ENCODE results near the gene TMEM243. TPM values are rescaled to one million over a fixed set of nuclear protein-coding genes. Genes with fewer than 3 reads are reported as not detected.
"Not testable (repeated sequence)": the region's sequence is repeated elsewhere in the genome, so short reads cannot be mapped to it uniquely, and the experiment has no call there.

Gene TMEM243
- total RNA-seq, 1 donor from 2014 or later: 5.9 TPM

DNA sequence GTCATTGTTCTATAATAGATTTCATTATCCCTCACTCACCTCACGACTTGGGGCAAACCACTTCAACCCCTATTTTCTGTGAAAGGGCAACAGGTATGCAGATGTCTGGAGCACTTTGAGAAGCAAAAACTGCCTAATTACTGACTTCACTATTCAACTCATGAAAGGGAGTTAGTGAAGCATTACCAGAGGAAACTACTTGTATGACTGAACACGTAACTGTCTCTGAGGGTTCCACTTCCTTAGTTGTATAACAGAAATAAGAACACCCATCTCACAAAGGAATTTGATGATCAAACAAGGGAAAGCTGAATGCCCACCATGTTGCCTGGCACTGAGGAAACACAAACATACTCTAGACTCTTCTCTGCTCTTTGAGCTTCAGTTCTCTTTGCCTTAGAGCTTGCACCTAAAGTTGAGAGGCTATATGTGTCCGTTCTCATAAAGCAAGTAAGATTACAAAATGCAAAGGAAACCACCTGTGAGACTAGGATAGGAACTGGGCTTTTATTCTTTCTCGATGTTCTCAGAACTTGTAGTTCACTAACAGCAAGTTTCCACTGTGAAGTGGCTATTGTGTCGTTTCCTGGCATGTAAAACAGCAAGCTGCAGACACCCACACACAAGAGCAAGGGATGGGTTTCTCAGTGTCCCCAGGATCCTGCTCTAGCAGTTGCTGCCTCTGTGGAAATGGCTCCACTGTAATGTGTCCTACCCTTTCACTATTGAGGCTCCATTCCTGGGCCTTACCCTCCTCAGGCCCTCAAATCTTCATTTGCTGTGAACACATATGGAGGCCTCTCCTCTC is 2.6 kb downstream of the TMEM243 start:
- intact Hi-C loops (cut with DNase I): loop anchor here (2.0 to 5.0 kb wide), 2 partner anchors 16 to 65 kb away; partner anchors contain the start of gene DMTF1
- DNase-seq (ENCODE audit: missing footprints) (no peak), ATAC-seq (no peak)

DNA sequence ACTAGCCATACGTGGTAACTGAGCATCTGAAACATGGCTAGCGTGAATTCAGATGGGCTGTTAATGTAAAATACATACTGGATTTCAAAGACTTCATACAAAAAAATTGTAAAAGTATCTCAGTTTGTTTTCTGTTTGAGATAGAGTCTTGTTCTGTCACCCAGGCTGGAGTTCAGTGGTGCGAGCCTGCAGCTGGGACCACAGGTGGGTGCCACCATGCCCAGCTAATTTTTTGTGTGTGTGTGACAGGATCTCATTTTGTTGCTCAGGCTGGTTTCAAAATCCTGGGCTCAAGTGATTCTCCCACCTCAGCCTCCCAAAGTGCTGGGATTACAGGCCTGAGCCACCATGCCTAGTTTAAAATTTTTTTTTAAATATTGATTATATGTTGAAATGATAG is 4.5 kb downstream of the TMEM243 start:
- ATAC-seq (no peak), DNase-seq (ENCODE audit: missing footprints) (no peak)
- intact Hi-C loops (cut with DNase I): loop anchor here (5.0 kb wide), 1 partner anchor 63 kb away; the partner anchor contains the start of gene DMTF1

- intact Hi-C loops (cut with DNase I): no loop called here
- ATAC-seq (no peak), DNase-seq (ENCODE audit: missing footprints) (no peak)
Measured at GRCh38 chr7:87213811-87214210, 5.7 kb downstream of the TMEM243 start.

GRCh38 chr7:87213252-87213651 is 6.3 kb downstream of the TMEM243 start:
- no peak for DNase-seq (ENCODE audit: missing footprints)
- intact Hi-C loops (cut with DNase I): no loop called here
- ATAC-seq: no peak

GRCh38 chr7:87212498-87212897 is 7.0 kb downstream of the TMEM243 start:
- DNase-seq (ENCODE audit: missing footprints): no peak
- intact Hi-C loops (cut with DNase I): no loop called here
- ATAC-seq: no peak

- intact Hi-C loops (cut with DNase I): no loop called here
- no peak for ATAC-seq
Measured at GRCh38 chr7:87210506-87210905, 9.0 kb downstream of the TMEM243 start.

DNA sequence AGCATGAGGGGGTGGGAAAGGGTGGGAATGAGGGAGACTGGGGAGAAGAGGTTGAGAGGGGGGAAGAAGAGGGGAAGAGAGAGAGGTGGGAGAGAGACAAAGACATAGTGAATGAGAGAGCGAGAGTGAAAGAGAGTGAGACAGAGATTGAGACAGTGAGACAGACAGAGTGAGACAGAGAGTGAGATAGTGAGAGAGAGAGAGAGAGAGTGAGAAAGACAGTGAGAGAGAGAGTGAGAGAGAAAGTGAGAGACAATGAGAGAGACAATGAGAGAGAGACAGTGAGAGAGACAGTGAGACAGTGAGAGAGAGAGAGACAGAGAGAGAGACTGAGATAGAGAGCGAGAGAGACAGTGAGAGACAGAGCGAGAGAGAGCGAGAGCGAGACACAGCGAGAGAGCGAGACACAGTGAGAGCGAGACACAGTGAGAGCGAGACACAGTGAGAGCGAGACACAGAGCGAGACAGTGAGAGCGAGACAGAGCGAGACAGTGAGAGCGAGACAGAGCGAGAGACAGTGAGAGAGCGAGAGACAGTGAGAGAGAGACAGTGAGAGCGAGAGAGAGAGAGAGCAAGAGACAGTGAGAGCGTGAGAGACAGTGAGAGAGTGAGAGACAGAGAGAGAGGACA is 10.1 kb downstream of the TMEM243 start:
- DNase-seq (ENCODE audit: missing footprints): no peak
- intact Hi-C loops (cut with DNase I): no loop called here
- no peak for ATAC-seq

More at GRCh38 chr7:87210506-87210905, 9.0 kb downstream of the TMEM243 start:
- DNase-seq (ENCODE audit: missing footprints): no peak

DNA sequence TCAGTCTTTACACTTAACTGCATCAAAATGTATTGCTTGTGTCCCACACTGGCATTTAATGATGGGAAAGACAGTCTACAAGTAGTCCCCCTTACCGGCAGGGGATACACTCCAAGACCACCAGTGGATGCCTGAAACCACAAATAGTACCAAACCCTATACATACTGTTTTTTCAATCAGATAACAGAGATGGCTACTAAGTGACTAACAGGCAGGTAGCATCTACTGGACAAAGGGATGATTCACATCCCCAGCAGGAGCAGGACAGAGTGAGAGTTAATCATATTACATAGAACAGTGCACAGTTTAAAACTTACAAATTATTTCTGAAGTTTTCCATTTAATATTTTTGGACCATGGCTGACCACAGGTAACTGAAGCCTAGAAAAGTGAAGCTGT is 13.2 kb downstream of the TMEM243 start:
- intact Hi-C loops (cut with DNase I): no loop called here
- ATAC-seq (no peak), DNase-seq (ENCODE audit: missing footprints) (no peak)

DNA sequence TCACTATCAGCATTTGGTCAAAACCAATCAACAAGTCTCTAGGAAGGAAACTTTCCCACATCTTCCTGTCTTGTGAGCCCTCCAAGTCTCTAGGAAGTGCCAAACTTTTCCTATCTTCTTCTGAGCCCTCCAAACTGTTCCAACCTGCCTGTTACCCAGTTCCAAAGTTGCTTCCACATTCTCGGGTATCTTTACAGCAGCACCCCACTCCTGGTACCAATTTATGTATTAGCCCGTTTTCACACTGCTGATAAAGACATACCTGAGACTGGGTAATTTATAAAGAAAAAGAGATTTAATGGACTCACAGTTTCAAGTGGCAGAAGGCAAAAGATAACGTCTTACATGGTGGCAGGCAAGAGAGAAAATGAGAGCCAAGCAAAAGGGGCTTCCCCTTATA is 13.8 kb downstream of the TMEM243 start:
- DNase-seq (ENCODE audit: missing footprints); intact Hi-C loops (cut with DNase I); ATAC-seq: not testable (repeated sequence)

DNA sequence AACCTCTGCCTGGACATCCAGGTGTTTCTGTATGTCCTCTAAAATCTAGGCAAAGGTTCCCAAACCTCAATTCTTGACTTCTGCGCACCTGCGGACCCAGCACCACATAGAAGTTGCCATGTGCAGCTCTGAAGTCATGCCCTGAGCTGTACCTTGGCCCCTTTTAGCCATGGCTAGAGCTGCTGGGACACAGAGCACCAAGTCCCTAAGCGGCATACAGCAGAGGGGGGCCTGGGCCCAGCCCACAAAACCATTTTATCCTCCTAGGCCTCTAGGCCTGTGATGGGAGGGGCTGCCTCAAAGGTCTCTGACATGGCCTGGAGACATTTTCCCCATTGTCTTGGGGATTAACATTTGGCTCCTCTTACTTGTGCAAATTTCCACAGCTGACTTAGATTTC is 14.6 kb downstream of the TMEM243 start:
- no peak for DNase-seq (ENCODE audit: missing footprints)
- intact Hi-C loops (cut with DNase I): loop anchor here (5.0 kb wide), 1 partner anchor 48 kb away; no protein-coding TSS in a partner anchor
- ATAC-seq: no peak

DNA sequence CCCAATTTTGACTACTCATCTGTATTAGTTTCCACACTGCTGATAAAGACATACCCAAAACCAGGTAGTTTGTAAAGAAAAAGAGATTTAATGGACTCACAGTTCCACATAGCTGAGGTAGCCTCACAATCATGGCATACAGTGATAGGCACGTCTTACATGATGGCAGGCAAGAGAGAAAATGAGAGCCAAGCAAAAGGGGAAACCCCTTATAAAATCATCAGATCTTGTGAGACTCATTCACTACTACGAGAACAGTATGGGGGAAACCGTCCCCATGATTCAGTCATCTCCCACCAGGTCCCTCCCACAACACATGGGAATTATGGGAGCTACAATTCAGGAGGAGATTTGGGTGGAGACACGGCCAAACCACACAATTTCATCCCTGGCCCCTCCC is 15.6 kb downstream of the TMEM243 start:
- intact Hi-C loops (cut with DNase I): loop anchor here (5.0 kb wide), 1 partner anchor 47 kb away; no protein-coding TSS in a partner anchor

GRCh38 chr7:87202705-87203104 is 16.8 kb downstream of the TMEM243 start:
- DNase-seq (ENCODE audit: missing footprints) (no peak), ATAC-seq (no peak)
- intact Hi-C loops (cut with DNase I): loop anchor here (5.0 kb wide), 1 partner anchor 45 kb away; no protein-coding TSS in a partner anchor

More for the DNA sequence above, 15.6 kb downstream of the TMEM243 start:
- ATAC-seq; DNase-seq (ENCODE audit: missing footprints): not testable (repeated sequence)

DNA sequence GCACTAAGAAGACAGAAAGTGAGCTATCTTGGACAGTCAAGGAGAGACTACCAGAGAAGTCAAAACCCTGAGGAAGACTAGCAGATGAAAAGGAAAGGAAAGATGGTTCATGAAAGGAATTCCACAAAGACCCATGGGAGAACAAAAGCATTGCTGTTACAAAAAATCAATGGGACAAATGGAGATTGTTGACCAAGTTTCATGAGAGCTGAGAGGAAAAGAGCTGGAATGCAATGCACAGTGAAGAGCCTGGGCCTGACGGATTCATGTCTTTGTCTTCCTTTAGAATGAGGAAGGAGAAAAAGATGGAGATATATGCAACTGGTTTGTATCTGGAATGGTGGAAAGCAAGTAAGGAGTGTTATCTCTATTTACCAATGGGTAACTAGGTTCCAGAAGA is 17.3 kb downstream of the TMEM243 start:
- intact Hi-C loops (cut with DNase I): loop anchor here (5.0 kb wide), 1 partner anchor 45 kb away; no protein-coding TSS in a partner anchor
- no peak for ATAC-seq
- DNase-seq (ENCODE audit: missing footprints): no peak

- DNase-seq (ENCODE audit: missing footprints) (no peak), ATAC-seq (no peak)
- intact Hi-C loops (cut with DNase I): loop anchor here (2.0 to 5.0 kb wide), 2 partner anchors 17 to 43 kb away; no protein-coding TSS in a partner anchor
Measured at GRCh38 chr7:87199700-87200450, 19.7 kb downstream of the TMEM243 start.

- intact Hi-C loops (cut with DNase I): no loop called here
- ATAC-seq (no peak), DNase-seq (ENCODE audit: missing footprints) (no peak)
Measured at GRCh38 chr7:87199241-87199640, 20.3 kb downstream of the TMEM243 start.

- ATAC-seq (no peak), DNase-seq (ENCODE audit: missing footprints) (no peak)
- intact Hi-C loops (cut with DNase I): no loop called here
Measured at GRCh38 chr7:87193912-87194311, 25.6 kb downstream of the TMEM243 start.

DNA sequence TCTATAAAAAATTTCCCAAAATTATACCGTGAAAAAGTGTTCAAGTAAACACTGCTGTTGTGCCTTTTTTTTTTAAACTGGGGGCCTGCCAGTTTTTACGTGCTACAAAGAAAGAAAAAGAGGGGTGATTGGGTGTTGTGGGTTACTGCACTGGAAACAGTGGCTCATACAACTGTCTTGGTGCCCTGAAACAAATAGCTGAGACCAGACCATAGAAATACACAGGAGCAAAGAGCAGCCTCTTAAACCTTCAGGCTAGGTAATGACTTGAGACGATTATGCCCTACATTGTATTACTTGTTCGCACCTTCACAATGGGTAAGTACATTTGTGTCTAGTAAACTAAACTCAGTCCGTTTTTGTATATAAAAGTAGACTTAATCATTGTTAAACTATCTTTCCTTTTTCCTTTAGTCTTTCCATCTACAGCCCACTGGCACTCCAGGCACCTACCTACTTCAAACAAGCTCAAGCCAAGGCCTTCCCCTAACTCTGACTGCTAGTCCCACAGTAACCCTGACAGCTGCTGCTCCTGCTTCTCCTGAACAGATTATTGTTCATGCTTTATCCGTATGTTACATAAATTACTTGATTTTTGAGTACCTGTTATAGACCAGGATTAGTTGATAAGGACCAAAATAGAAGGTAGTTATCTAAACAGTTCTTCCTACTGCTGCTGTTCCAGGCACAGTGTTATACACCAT is 26.6 kb downstream of the TMEM243 start:
- intact Hi-C loops (cut with DNase I): no loop called here

DNA sequence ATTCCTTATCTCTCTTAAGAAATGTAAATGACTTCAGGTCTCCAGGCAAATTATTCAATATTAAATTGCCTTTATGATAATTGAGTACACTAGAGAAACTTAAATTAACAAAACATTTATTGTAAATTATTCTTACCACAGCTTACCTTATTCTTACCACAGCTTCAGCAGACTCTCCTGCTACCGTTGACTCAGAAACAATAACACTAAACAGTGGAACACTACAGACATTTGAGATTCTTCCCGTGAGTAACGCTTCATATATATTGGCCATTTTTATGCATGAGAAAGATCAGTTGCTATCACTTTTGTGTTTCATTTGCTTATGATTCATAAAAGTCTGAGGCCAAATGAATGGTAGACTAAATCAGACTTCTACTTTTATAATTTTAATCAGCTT is 28.7 kb downstream of the TMEM243 start:
- DNase-seq (ENCODE audit: missing footprints) (no peak), ATAC-seq (no peak)
- intact Hi-C loops (cut with DNase I): no loop called here

More for the DNA sequence above, 26.6 kb downstream of the TMEM243 start:
- ATAC-seq: no peak
- no peak for DNase-seq (ENCODE audit: missing footprints)

Measured in Right ventricle myocardium inferior (tissue), 1 donor.